GM12892 (cell line): Measurements from ENCODE around the gene POLH.

ENCODE experiments used
- POLR2A ChIP-seq: IDR thresholded peaks from 2 replicates; pipeline ENCODE4 v1.6.1; 2011; ENCODE audit warnings: low read depth, low read length, control low read depth
- POLR2AphosphoS5 ChIP-seq: IDR thresholded peaks from 2 replicates; pipeline ENCODE4 v1.6.1; 2011; ENCODE audit warnings: low read depth, low read length, control low read depth

- TF ChIP-seq POLR2AphosphoS5 (no peak), POLR2A (no peak)
Observed at GRCh38 chr6:43588194-43588593, 12.2 kb downstream of the POLH start.
